CMK (cell line): Measurements from ENCODE around the gene LRRC4.

Source experiments
- DNase-seq: peaks from one replicate; pipeline ENCODE4 v3.0.0-alpha.2; 2010; ENCODE audit warnings: low read depth

The LRRC4 gene

GRCh38 chr7:128006550-128007302 lies 24.5 kb downstream of the LRRC4 start:
- no peak for DNase-seq

GRCh38 chr7:128005759-128006159 lies 25.5 kb downstream of the LRRC4 start:
- no peak for DNase-seq

GRCh38 chr7:128005117-128005516 lies 26.1 kb downstream of the LRRC4 start:
- DNase-seq, result no peak

- DNase-seq, result no peak
Observed at GRCh38 chr7:128004623-128005022, 26.6 kb downstream of the LRRC4 start.

GRCh38 chr7:128003787-128004186 lies 27.4 kb downstream of the LRRC4 start:
- DNase-seq, result no peak

- no peak for DNase-seq
Observed at GRCh38 chr7:128003167-128003566, 28.1 kb downstream of the LRRC4 start.

- DNase-seq, result no peak
Observed at GRCh38 chr7:128000854-128001265, 30.4 kb downstream of the LRRC4 start.

- DNase-seq, result no peak
Observed at GRCh38 chr7:128000048-128000447, 31.2 kb downstream of the LRRC4 start.

GRCh38 chr7:127998671-127999070 lies 32.6 kb downstream of the LRRC4 start:
- DNase-seq, result no peak

- DNase-seq, result no peak
Observed at GRCh38 chr7:127997226-127997922, 33.9 kb downstream of the LRRC4 start.

GRCh38 chr7:127996253-127997071 lies 34.8 kb downstream of the LRRC4 start:
- DNase-seq, result no peak

- no peak for DNase-seq
Observed at GRCh38 chr7:127995881-127996215, 35.4 kb downstream of the LRRC4 start.

GRCh38 chr7:127995156-127995880 lies 35.9 kb downstream of the LRRC4 start:
- DNase-seq, result no peak

- DNase-seq, result no peak
Observed at GRCh38 chr7:127993987-127994386, 37.2 kb downstream of the LRRC4 start.

- DNase-seq, result no peak
Observed at GRCh38 chr7:127993317-127993716, 37.9 kb downstream of the LRRC4 start.

GRCh38 chr7:127988751-127989150 lies 42.5 kb downstream of the LRRC4 start:
- no peak for DNase-seq

GRCh38 chr7:127986581-127987521 lies 44.4 kb downstream of the LRRC4 start:
- no peak for DNase-seq

- no peak for DNase-seq
Observed at GRCh38 chr7:127983804-127984332, 47.4 kb downstream of the LRRC4 start.

- no peak for DNase-seq
Observed at GRCh38 chr7:127981965-127982364, 49.3 kb downstream of the LRRC4 start.

- DNase-seq, result no peak
Observed at GRCh38 chr7:127980901-127981300, 50.3 kb downstream of the LRRC4 start.

GRCh38 chr7:127979728-127980126 lies 51.5 kb downstream of the LRRC4 start:
- DNase-seq, result no peak
